GM18519 (cell line): ENCODE data around the gene TNNI2.

Experiments
- ATAC-seq: cut with Tn5 transposase; IDR thresholded peaks from one replicate; pipeline ENCODE4 v1.9.1; 2021; ENCODE audit warnings: mild to moderate bottlenecking, moderate library complexity; ENCODE audit not compliant: unreplicated experiment, low FRiP score

TNNI2 gene

GRCh38 chr11:1857064-1857463, 18.3 kb downstream of the TNNI2 start:
- ATAC-seq, result no peak

DNA sequence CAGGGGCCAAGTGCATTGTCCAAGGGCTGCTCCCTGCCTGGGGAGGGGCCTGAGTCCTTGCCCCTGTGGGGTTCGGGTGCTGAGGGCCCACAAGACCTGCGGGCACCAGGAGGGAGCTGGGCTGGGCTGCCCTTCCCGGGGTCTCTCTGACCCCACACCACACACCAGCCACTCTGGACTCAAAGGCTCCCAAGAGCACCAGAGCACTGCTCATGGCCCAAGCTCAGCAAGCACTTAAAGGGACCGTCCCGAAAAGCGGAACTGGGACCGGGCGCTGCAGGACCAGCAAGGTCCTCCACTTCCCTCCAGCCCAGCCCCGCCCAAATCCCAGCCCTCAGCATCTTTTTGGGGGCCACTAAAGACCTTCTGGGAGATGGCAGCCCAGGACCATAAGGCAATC, 19.4 kb downstream of the TNNI2 start:
- ATAC-seq, result no peak

DNA sequence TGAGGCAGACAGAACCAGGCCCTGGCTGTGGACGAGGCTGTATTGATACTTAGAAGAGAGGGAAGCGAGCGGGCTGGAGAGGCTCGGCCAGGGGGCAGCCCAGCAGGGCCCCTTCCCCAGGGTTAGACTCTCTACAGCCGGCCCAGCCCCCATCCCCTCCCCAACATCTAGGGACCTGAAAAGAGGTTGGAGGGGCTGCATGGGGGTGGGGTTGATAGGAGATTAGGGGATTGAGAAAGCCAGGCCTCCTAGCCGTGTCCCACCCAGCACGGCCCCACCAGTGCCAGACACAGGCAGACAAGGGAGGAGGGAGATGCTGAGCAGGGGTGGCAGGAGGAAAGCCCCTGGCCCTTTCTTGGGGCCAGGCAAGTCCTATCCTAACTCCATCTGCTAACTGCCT, 19.8 kb downstream of the TNNI2 start:
- ATAC-seq, result no peak

DNA sequence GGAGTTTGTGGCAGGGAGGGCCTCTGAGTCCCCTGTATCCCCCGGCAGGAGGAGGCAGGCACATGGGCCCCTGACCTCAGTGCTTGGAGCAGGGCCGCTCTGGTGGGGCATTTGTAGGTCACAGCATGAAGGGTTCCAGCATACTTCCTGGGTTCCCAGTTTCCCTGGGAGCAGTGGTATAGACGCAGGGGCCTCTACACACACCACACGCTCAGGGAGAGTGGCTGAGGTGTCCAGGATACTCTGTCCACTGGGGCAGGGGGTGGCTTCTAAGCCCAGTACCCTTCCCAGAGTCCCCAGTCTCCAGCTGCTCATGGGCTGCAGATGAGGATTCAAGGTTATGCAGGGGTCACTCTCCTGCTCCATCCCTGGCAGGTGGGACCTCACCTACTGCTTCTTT, 20.2 kb downstream of the TNNI2 start:
- no peak for ATAC-seq

- ATAC-seq, result no peak
Measured at GRCh38 chr11:1860108-1860507, 21.3 kb downstream of the TNNI2 start.

DNA sequence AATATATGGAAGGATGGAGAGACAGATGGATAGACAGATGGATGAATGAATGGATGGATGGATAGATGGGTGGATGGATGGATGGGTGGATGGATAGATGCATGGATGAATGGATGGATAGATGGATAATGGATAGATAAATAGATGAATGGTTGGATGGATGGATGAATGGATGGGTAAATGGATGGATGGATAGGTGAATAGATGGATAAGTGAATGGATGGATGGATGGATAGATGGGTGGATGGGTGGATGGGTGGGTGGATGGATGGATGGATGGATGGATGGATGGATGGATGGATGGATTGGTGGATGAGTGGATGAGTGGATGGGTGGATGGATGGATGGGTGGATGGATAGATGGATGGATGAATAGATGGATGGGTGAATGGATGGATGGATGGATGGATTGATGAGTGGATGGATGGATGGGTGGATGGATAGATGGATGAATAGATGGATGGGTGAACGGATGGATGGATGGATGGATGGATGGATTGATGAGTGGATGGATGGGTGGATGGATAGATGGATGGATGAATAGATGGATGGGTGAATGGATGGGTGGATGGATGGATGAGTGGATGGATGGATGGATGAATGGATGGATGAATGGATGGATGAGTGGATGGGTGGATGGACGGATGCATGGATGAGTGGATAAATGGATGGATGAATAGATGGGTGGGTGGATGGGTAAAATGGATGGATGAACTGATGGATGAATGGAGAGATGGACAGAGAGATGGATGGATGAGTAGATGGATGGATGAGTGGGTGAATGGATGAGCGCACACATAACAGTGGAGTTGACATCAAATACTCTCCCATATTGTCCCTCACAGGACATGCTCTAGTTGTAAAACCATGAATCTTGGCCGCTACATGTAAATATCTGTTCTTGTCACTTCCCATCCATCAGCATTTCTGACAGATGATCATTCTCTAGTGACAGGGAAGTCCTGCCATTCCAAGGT, 22.9 kb downstream of the TNNI2 start:
- no peak for ATAC-seq

GRCh38 chr11:1862588-1863351, 24.0 kb downstream of the TNNI2 start:
- no peak for ATAC-seq

- ATAC-seq, result no peak
Measured at GRCh38 chr11:1863352-1864216, 24.8 kb downstream of the TNNI2 start.

DNA sequence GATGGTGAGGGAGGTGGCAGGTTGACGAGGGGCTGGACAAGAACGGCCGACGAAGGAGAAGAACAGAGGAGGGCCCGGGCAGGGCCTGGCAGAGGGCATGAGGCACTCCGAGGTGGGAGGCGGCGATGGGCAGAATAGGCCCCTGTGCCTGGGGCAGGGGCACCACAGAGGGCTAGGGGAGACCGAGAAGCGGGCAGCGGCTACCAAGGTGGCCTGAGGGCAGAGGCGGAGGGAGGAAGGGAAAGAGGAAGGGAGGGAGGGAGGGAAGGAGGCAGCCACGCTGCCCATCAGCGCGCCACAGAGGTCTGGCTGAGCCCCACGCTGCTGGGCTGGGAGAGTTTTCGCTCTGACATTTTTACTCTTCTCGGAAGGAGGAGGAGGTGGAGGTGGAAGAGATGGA, 25.4 kb downstream of the TNNI2 start:
- ATAC-seq, result no peak

DNA sequence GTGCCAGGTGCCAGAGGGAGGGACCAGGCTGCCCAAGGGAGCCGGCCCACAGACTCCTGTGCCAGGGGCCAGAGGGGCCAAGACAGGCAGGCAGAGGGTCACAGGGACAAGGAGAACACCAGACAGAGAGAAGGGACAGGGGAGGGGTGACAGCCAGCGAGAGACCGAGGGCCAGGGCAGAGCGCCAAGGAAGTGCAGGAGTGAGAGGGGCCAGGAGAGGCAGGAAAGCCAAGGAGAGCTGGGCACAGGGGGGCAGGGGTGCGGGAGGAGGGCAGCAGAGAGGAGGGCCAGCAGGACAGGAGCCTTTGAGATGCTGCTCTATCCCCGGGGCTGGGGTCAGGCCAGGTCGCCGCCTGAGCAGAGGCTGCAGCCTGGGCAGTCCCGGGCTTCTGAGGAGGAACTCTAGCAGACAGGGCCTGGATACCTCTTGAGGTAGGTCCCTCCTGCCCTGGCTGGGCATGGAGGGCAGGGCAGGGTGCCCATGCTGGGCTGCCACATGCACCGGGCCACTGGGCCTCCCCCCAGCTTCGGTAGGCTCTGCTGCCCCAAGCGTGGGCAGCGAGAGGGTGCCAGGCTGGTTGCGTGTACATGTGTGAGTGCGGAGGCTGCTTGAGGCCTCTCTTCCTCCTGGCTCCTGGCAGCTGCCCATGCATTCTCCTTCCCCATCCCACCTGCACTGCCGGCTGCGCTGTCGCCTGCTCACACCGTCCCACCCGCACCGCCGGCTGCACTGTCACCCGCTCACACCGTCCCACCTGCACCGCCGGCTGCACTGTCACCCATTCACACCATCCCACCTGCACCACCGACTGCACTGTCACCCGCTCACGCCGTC, 26.3 kb downstream of the TNNI2 start:
- ATAC-seq, result no peak

DNA sequence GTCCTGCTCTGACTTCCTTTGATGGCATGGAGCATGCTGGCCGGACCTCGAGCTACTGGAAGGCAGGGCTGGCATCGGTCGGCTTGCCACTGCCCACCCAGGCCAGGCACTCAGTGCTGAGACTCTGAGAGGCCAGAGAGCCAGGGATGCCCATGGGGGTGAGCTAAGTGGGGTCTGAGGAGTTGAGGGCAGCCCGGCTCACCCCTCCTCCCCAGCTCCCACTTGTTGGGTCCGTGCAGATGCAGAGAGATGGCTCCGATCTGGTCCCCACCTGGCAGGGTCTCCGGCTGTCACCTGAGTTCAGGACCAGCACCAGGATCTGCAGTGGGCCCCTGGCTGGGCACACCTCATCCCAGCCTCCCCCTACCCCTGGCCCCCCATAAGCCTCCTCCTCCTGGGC, 27.4 kb downstream of the TNNI2 start:
- ATAC-seq, result no peak

- ATAC-seq, result no peak
Measured at GRCh38 chr11:1866776-1867175, 28.0 kb downstream of the TNNI2 start.

GRCh38 chr11:1867381-1867780, 28.6 kb downstream of the TNNI2 start:
- ATAC-seq, result no peak

DNA sequence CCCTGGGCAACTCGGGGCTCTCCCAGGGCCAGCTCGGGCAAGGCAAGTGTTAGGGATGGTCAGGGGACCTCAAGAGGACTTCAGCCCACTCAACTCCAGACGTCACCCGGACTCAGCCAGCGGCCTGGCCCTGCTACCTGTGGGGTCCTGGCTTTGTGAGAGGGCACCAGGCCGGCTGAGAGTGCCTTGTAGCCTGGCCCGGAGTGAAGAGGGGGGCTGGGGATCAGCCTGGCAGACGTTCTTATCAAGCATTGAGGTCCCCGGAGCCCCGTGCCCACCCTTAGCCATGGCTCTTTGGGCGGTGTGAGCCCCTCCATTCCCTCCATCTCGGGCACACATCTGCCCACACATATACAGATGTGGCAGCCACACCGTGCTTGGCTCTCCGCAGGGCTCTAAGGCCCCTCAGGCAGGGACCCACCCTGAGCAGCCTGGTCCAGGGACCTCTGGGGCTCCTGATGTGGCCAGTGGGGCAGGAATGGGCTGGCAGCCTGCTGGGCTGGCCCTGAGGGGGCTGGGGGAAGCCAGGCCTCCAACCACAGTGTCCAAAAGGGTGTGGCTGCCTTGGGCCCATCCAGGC, 29.4 kb downstream of the TNNI2 start:
- ATAC-seq, result no peak

DNA sequence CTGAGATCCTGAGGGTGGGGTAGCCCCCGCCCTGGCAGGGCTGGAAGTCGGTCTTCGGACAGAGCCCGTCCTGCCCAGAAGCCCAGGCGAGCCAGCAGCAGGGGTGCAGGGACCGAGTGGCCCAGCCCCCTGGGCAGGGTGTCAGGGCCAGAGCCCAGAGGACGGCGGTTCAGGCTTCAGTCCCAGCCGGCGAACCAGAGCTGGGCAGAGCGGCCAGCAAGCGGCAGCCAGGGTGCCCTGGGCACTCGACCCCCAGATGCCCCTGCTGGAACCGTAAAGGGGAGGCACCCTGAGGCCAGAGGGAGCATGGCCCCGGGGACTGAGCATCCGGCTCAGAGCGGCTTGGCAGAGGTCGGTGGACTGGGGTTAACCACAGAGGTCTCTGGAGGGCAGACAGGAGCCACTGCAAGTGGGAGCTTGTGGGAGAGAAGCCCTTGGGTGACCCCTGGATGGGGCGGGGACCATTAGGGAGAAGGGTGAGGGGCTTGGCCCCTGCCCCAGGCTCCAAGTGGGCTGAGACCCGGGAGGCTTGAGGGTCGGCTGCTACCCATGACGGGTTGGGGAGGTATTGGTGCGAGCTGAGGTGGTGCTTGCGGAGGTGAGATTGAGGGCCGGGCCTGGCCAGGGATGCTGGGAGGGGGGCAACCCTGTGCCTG, 30.0 kb downstream of the TNNI2 start:
- no peak for ATAC-seq

- ATAC-seq, result no peak
Measured at GRCh38 chr11:1869427-1870325, 30.9 kb downstream of the TNNI2 start.

DNA sequence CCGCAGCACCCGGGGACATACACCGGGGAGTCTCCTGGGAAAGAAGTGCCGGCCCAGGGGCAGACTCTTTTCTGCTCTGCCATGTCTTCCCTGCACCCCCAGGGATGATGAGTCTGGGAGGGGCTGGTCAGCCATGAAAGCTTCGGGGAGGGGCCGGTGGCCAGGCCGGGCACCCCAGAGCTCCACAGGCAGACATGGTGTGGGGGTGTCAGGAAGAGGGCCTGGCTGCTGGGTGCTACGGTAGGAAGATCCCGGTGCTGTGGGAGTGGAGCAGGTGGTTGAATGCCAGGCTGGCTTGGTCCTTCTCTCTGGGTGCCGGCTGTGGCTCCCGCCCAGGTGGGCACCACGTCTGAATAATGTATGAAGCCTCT, 31.5 kb downstream of the TNNI2 start:
- no peak for ATAC-seq
